ENCODE data around the gene LINGO1. TPM values are rescaled to one million over a fixed set of nuclear protein-coding genes. Genes with fewer than 3 reads are reported as not detected.

Gene LINGO1
- total and polyA plus RNA-seq, 2 of the 8 experiments (the other 6 are each of a cell fraction or from before 2014, with no cell fraction given): 57.1 to 114 TPM

DNA sequence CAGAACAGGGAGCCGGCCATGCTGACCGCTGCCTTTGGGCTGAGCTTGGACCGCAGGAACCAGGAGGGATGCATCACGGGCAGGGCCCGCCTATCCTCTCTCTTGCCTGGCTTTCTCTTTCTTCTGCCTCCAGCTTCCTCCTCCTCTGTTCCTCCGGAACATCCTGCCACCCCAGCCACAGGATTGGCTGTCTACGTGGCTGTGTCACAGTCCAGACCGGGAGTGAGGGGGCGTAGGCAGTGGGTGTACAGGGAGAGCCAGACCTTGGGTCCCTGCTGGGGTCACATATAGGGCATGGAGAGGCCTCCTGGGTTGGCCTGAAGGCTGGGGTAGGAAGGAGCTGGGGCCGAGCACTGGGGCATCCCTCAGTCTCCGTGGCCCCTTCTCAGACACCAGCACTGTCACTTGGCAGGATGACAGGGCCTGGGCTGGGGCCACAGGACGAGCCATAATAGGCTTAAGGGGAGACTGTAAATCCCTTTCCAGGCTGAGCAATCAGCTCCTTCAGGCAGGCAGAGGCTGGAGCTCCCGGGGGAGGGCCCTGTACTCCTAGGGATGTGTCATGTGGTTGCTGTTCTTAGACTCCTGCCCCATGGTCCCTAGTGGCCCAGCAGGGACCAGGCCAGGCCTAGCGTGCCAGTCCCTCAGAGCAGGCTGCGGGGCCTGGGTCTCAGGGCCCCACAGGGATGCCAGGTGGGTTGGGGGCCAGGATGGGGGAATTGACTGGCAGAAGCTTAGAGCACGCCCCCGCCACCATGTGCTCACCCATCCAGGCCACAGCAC is 25.4 kb downstream of the LINGO1 start:
- Histone ChIP-seq H3K4me1 (replicated peaks in 1 of 4; ENCODE audit: control insufficient read depth in 3 of 4, insufficient read depth in 4 of 4, low read length in 3 of 4) (peaks cover 4 to 41% (median 22%) of the 10 kb centered on the region in 4 experiments), H2BK120ac (replicated peaks; ENCODE audit: low read depth, low read length) (no peak overlapping the region), H4K8ac (ENCODE audit: extremely low read depth, insufficient read depth, low read length) (no peak overlapping the region; the same call in 1 of the 2 replicates), H3K4me2 (ENCODE audit: insufficient read depth in 1 of 2, low read depth in 2 of 2, low read length in 2 of 2) (no peak overlapping the region), H3K9me3 (ENCODE audit: insufficient read depth in 2 of 2, low read depth in 1 of 2, low read length in 1 of 2) (no peaks in the 10 kb centered on the region), H3K4ac (replicated peaks; ENCODE audit: insufficient read length, low read depth, low read length) (no peak overlapping the region), H2BK12ac (ENCODE audit: low read depth, low read length) (peak overlapping the region; percentile 97; the same call in 1 of the 2 replicates), H3K9ac (replicated peaks in 1 of 4; ENCODE audit: extremely low read depth in 1 of 4, low read depth in 3 of 4, low read length in 3 of 4) (no peak overlapping the region; a peak in 1 of 7 replicates), H3K79me2 (ENCODE audit: control insufficient read depth in 1 of 2, insufficient read depth in 2 of 2, low read length in 2 of 2) (no peaks in the 10 kb centered on the region), H3K79me1 (ENCODE audit: low read depth, low read length) (no peaks in the 10 kb centered on the region), H4K5ac (ENCODE audit: insufficient read length, low read depth, low read length) (no peak overlapping the region), H3K18ac (ENCODE audit: extremely low read depth, low read length) (peak overlapping the region; percentile 73), H2BK20ac (ENCODE audit: low read length) (peak overlapping the region; percentile 73; the same call in 1 of the 2 replicates), H2BK5ac (ENCODE audit: low read depth, low read length) (no peak overlapping the region; the same call in 1 of the 2 replicates), H4K91ac (replicated peaks; ENCODE audit: insufficient read length, low read length) (peak overlapping the region; percentile 36), H3K14ac (ENCODE audit: insufficient read length) (no peak overlapping the region), H2AFZ (ENCODE audit: low read length) (no peak overlapping the region), H3K36me3 (ENCODE audit: control insufficient read depth in 2 of 4, insufficient read depth in 4 of 4, low read length in 3 of 4) (no peaks in the 10 kb centered on the region), H4K20me1 (replicated peaks in 1 of 2; ENCODE audit: control insufficient read depth in 1 of 2, insufficient read depth in 2 of 2, low read length in 2 of 2) (peaks cover 0 to 3% of the 10 kb centered on the region in 2 experiments), H3K23me2 (ENCODE audit: low read depth, low read length) (peaks cover 4% of the 10 kb centered on the region; the same call in 1 of the 2 replicates), H3K27ac (ENCODE audit: low read depth, low read length) (no peak overlapping the region), H2BK15ac (ENCODE audit: low read length) (peak overlapping the region; percentile 93; the same call in 1 of the 2 replicates), H2AK5ac (ENCODE audit: low read depth, low read length) (peak overlapping the region; percentile 87; the same call in 1 of the 2 replicates), H3K27me3 (replicated peaks in 1 of 4; ENCODE audit: control insufficient read depth in 3 of 4, extremely low read depth in 1 of 4, insufficient read depth in 3 of 4, low read length in 3 of 4) (no peaks in the 10 kb centered on the region), H3K23ac (ENCODE audit: insufficient read length) (no peak overlapping the region), H3K56ac (replicated peaks; ENCODE audit: insufficient read length, low read depth, low read length) (no peak overlapping the region), H3K4me3 (ENCODE audit: extremely low read depth in 1 of 4, insufficient read depth in 2 of 4, low read depth in 3 of 4, low read length in 4 of 4) (no peak overlapping the region)
- DNase-seq (ENCODE audit: low read depth in 1 of 2, low spot score in 2 of 2) (no peak), FAIRE-seq (no peak)
- 86% methylated on average over 17 of the region's 17 CpGs; no CpG with 5 or more reads in 1 of the 2 experiments for WGBS, 2 experiments (ENCODE audit: extremely low coverage in 1 of 2, insufficient coverage in 1 of 2, insufficient read length in 1 of 2, insufficient replicate concordance in 2 of 2, low coverage in 1 of 2, low lambda C conversion rate in 2 of 2, missing lambda C conversion rate in 1 of 2)
- TF ChIP-seq BCL11A (IDR thresholded peaks at IDR 0.05; ENCODE audit: low read depth in 2 of 2, low read length in 2 of 2) (no peak), TAF1 (IDR thresholded peaks at IDR 0.05; ENCODE audit: low read depth, low read length) (no peak)
- TF ChIP-seq, protein P1, sequence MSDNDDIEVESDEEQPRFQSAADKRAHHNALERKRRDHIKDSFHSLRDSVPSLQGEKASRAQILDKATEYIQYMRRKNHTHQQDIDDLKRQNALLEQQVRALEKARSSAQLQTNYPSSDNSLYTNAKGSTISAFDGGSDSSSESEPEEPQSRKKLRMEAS (IDR thresholded peaks at IDR 0.05): peak; percentile 42; the same call in 1 of the 2 replicates
- ChIA-PET CTCF (ENCODE audit: partially characterized antibody) (interaction anchor here (0.7 to 17.9 kb wide), 13 partner anchors 10 to 294 kb away, joined by 3 to 161 read pairs (median 9); partner anchors contain the start of gene LINGO1), POLR2A (ENCODE audit: partially characterized antibody) (interaction anchor here (0.8 to 6.0 kb wide), 8 partner anchors 9 to 26 kb away, joined by 3 to 40 read pairs (median 5); partner anchors contain the start of gene LINGO1)

Data from H1 (cell line).